HG03457 (cell line): ENCODE measurements around the gene ODC1.
"Not testable (repeated sequence)": the region's sequence is repeated elsewhere in the genome, so short reads cannot be mapped to it uniquely, and the experiment has no call there.

Source experiments
- ATAC-seq: cut with Tn5 transposase; IDR thresholded peaks from one replicate; pipeline ENCODE4 v1.9.1; 2021; ENCODE audit warnings: moderate number of reproducible peaks; ENCODE audit not compliant: unreplicated experiment

ODC1 gene

GRCh38 chr2:10478916-10479315, 30.8 kb upstream of the ODC1 start:
- no peak for ATAC-seq

- ATAC-seq: no peak
These were observed 30.1 kb upstream of the ODC1 start for GRCh38 chr2:10478298-10478625.

GRCh38 chr2:10477443-10478297, 29.5 kb upstream of the ODC1 start:
- no peak for ATAC-seq

GRCh38 chr2:10476723-10477442, 28.8 kb upstream of the ODC1 start:
- ATAC-seq: no peak

- no peak for ATAC-seq
These were observed 27.9 kb upstream of the ODC1 start for GRCh38 chr2:10475811-10476660.

GRCh38 chr2:10475221-10475722, 27.1 kb upstream of the ODC1 start:
- no peak for ATAC-seq

GRCh38 chr2:10473121-10473756, 25.1 kb upstream of the ODC1 start:
- ATAC-seq: no peak

- ATAC-seq: no peak
These were observed 23.8 kb upstream of the ODC1 start for GRCh38 chr2:10471955-10472354.

- ATAC-seq: no peak
These were observed 23.0 kb upstream of the ODC1 start for GRCh38 chr2:10471046-10471571.

- no peak for ATAC-seq
These were observed 22.0 kb upstream of the ODC1 start for GRCh38 chr2:10469955-10470608.

- ATAC-seq: no peak
These were observed 21.2 kb upstream of the ODC1 start for GRCh38 chr2:10469301-10469700.

- ATAC-seq: no peak
These were observed 19.3 kb upstream of the ODC1 start for GRCh38 chr2:10467401-10467800.

GRCh38 chr2:10466801-10467200, 18.7 kb upstream of the ODC1 start:
- no peak for ATAC-seq

GRCh38 chr2:10465910-10466309, 17.8 kb upstream of the ODC1 start:
- ATAC-seq: no peak

GRCh38 chr2:10462178-10463083, 14.3 kb upstream of the ODC1 start:
- ATAC-seq: no peak

- no peak for ATAC-seq
These were observed 12.3 kb upstream of the ODC1 start for GRCh38 chr2:10460366-10460796.

- no peak for ATAC-seq
These were observed 9.9 kb upstream of the ODC1 start for GRCh38 chr2:10457846-10458598.

GRCh38 chr2:10457195-10457594, 9.1 kb upstream of the ODC1 start:
- not testable (repeated sequence) for ATAC-seq
